Nephron progenitor cell (in vitro differentiated cells): Measurements from ENCODE around the gene MIA2.

ENCODE experiments used
- DNase-seq: peaks from one replicate; pipeline ENCODE4 v3.0.0; 2021
- H3K27ac Mint-ChIP-seq: 2 replicates; pipeline ENCODE4 v1.8.0; 2021; ENCODE audit warnings: mild to moderate bottlenecking, moderate library complexity, mixed read lengths
- H3K27me3 Mint-ChIP-seq: 2 replicates; pipeline ENCODE4 v1.8.0; 2021; ENCODE audit warnings: mild to moderate bottlenecking, low read depth, mixed read lengths; ENCODE audit not compliant: poor library complexity
- H3K36me3 Mint-ChIP-seq: 2 replicates; pipeline ENCODE4 v1.8.0; 2021; ENCODE audit warnings: low read depth, mixed read lengths
- H3K4me1 Mint-ChIP-seq: 2 replicates; pipeline ENCODE4 v1.8.0; 2021; ENCODE audit warnings: mixed read lengths
- H3K4me3 Mint-ChIP-seq: 2 replicates; pipeline ENCODE4 v1.8.0; 2021; ENCODE audit warnings: mild to moderate bottlenecking, moderate library complexity, mixed read lengths
- H3K9me3 Mint-ChIP-seq: 2 replicates; pipeline ENCODE4 v1.8.0; 2021; ENCODE audit warnings: mild to moderate bottlenecking, moderate library complexity, mixed read lengths
- CTCF ChIP-seq: fragments of 200-600 bp; sonication (generic); IDR thresholded peaks from 2 replicates; pipeline ENCODE4 v1.5.0; 2021; ENCODE audit warnings: antibody characterized with exemption

The MIA2 gene

GRCh38 chr14:39432619-39433451, 199.1 kb downstream of the MIA2 start:
- no peaks in the 10 kb centered on the region for H3K27me3 Mint-ChIP-seq
- no peaks in the 10 kb centered on the region for H3K9me3 Mint-ChIP-seq
- peak overlapping the region; percentile 100 for H3K27ac Mint-ChIP-seq
- no peak for TF ChIP-seq CTCF
- H3K4me1 Mint-ChIP-seq: peaks cover 34% of the 10 kb centered on the region
- H3K36me3 Mint-ChIP-seq: no peaks in the 10 kb centered on the region
- DNase-seq: peak; percentile 88
- H3K4me3 Mint-ChIP-seq: peak overlapping the region; percentile 99

GRCh38 chr14:39433452-39433813, 199.7 kb downstream of the MIA2 start:
- no peak for TF ChIP-seq CTCF
- peak overlapping the region; percentile 100 for H3K27ac Mint-ChIP-seq
- no peaks in the 10 kb centered on the region for H3K27me3 Mint-ChIP-seq
- H3K4me3 Mint-ChIP-seq: peak overlapping the region; percentile 99
- DNase-seq: no peak
- H3K4me1 Mint-ChIP-seq: peaks cover 34% of the 10 kb centered on the region
- no peaks in the 10 kb centered on the region for H3K9me3 Mint-ChIP-seq
- H3K36me3 Mint-ChIP-seq: no peaks in the 10 kb centered on the region

GRCh38 chr14:39434401-39434800, 200.7 kb downstream of the MIA2 start:
- no peak for DNase-seq
- TF ChIP-seq CTCF: no peak
- Mint-ChIP-seq H3K27me3 (peaks cover under 1% of the 10 kb centered on the region), H3K4me3 (no peak overlapping the region), H3K9me3 (no peaks in the 10 kb centered on the region), H3K27ac (no peak overlapping the region), H3K36me3 (no peaks in the 10 kb centered on the region), H3K4me1 (peaks cover 34% of the 10 kb centered on the region)

- Mint-ChIP-seq H3K27ac (no peak overlapping the region), H3K4me1 (peaks cover 25% of the 10 kb centered on the region), H3K9me3 (no peaks in the 10 kb centered on the region), H3K27me3 (peaks cover 3% of the 10 kb centered on the region), H3K36me3 (no peaks in the 10 kb centered on the region), H3K4me3 (peak overlapping the region; percentile 33)
- no peak for DNase-seq
- no peak for TF ChIP-seq CTCF
These were observed 201.5 kb downstream of the MIA2 start for GRCh38 chr14:39435241-39435640.
